ENCODE measurements around the gene SCLT1. TPM values are rescaled to one million over a fixed set of nuclear protein-coding genes. Genes with fewer than 3 reads are reported as not detected.

SCLT1 gene
- total and polyA plus RNA-seq, 2 of the 13 experiments (the other 11 are each of a cell fraction or from before 2014, with no cell fraction given): 1.5 to 8.7 TPM

DNA sequence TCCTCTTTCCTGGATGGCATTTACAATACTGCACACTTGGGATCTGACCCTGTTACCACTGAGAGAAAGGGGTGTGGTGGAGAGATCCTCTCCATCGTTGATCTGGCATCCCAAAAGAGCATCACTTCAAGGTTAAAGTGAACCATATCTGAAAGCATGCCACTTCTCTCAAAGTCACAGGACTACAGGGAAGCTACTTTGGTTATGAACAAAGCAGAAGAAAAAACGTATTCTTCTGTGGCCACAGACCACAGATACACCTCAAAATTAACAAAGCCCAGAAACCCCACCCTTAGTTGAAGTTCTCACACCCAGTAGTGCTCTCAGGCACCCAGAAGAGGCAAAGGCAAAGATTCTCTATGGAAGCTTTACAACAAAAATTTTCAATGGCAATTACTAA is 175.6 kb downstream of the SCLT1 start:
- FAIRE-seq (no peak), DNase-seq (ENCODE audit: low spot score) (no peak), ATAC-seq (no peak)
- H3K36me3 ChIP-seq (replicated peaks in 1 of 2; ENCODE audit: control insufficient read depth in 1 of 2, insufficient read depth in 2 of 2, low read length in 2 of 2): no peaks in the 10 kb centered on the region
- H3K79me2 ChIP-seq (ENCODE audit: insufficient read depth, low read length): no peaks in the 10 kb centered on the region
- H3K4me3 ChIP-seq (replicated peaks in 1 of 3; ENCODE audit: insufficient read depth in 1 of 3, low read depth in 2 of 3, low read length in 3 of 3): no peak overlapping the region
- 76% methylated on average over 2 of the region's 2 CpGs for WGBS (ENCODE audit: low lambda C conversion rate)
- intact Hi-C loops (cut with micrococcal nuclease; ENCODE audit: unreplicated experiment): no loop called here
- no peaks in the 10 kb centered on the region for H3K9me3 ChIP-seq (ENCODE audit: low read length)
- H3K27me3 ChIP-seq (ENCODE audit: control insufficient read depth in 1 of 2, insufficient read depth in 2 of 2, low read length in 2 of 2): no peaks in the 10 kb centered on the region
- no peak overlapping the region for H3K4me2 ChIP-seq (ENCODE audit: low read depth, low read length)
- in situ Hi-C loops (cut with HindIII; ENCODE audit: extremely low pct_ligation_motif_present, low pct_unique_long_range_greater_than_20kb): no loop called here
- H4K20me1 ChIP-seq (ENCODE audit: insufficient read depth, low read length): no peaks in the 10 kb centered on the region
- no TSS peak for BruUV-seq (replicated peaks)
- H3K27ac ChIP-seq (ENCODE audit: extremely low read length, insufficient read depth, low read length): no peak overlapping the region
- CTCF ChIA-PET (ENCODE audit: low intra/inter-chr PET ratio, low total read pairs): no interaction called here
- no peak overlapping the region for H2AFZ ChIP-seq (ENCODE audit: low read length)
- POLR2A ChIA-PET: no interaction called here
- H3K4me1 ChIP-seq (ENCODE audit: insufficient read depth, low read length): no peaks in the 10 kb centered on the region
- no peak overlapping the region for H3K9ac ChIP-seq (ENCODE audit: insufficient read depth, low read depth, low read length)
- TF ChIP-seq, protein P1, sequence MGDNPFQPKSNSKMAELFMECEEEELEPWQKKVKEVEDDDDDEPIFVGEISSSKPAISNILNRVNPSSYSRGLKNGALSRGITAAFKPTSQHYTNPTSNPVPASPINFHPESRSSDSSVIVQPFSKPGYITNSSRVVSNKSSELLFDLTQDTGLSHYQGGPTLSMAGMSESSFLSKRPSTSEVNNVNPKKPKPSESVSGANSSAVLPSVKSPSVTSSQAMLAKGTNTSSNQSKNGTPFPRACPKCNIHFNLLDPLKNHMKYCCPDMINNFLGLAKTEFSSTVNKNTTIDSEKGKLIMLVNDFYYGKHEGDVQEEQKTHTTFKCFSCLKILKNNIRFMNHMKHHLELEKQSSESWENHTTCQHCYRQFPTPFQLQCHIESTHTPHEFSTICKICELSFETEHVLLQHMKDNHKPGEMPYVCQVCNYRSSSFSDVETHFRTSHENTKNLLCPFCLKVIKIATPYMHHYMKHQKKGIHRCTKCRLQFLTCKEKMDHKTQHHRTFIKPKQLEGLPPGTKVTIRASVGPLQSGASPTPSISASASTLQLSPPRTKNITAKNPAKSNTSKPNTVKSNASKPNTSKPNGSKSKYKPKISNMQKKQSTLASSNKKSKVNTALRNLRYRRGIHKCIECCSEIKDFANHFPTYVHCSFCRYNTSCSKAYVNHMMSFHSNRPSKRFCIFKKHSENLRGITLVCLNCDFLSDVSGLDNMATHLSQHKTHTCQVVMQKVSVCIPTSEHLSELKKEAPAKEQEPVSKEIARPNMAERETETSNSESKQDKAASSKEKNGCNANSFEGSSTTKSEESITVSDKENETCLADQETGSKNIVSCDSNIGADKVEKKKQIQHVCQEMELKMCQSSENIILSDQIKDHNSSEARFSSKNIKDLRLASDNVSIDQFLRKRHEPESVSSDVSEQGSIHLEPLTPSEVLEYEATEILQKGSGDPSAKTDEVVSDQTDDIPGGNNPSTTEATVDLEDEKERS (CRISPR knock-in tag; IDR thresholded peaks at IDR 0.05): no peak
- TF ChIP-seq CBX2 (IDR thresholded peaks at IDR 0.05; ENCODE audit: low read depth, low read length): no peak
- no peak for TF ChIP-seq CBX2 (CRISPR knock-in tag; IDR thresholded peaks at IDR 0.05; ENCODE audit: low read depth)
- no peak for TF ChIP-seq ZNF160 (CRISPR knock-in tag; IDR thresholded peaks at IDR 0.05)
- TF ChIP-seq ZFP36 (IDR thresholded peaks at IDR 0.05; ENCODE audit: borderline replicate concordance, low read depth, low read length, partially characterized antibody): no peak
- TF ChIP-seq ZNF709 (CRISPR knock-in tag; IDR thresholded peaks at IDR 0.05): no peak
- no peak for TF ChIP-seq ZNF530 (CRISPR knock-in tag; IDR thresholded peaks at IDR 0.05; ENCODE audit: low read depth)
- TF ChIP-seq CBX1 (IDR thresholded peaks at IDR 0.05; ENCODE audit: low read depth): no peak
- TF ChIP-seq SAP130 (CRISPR knock-in tag; IDR thresholded peaks at IDR 0.05; ENCODE audit: low read depth): no peak
- TF ChIP-seq, protein P2, sequence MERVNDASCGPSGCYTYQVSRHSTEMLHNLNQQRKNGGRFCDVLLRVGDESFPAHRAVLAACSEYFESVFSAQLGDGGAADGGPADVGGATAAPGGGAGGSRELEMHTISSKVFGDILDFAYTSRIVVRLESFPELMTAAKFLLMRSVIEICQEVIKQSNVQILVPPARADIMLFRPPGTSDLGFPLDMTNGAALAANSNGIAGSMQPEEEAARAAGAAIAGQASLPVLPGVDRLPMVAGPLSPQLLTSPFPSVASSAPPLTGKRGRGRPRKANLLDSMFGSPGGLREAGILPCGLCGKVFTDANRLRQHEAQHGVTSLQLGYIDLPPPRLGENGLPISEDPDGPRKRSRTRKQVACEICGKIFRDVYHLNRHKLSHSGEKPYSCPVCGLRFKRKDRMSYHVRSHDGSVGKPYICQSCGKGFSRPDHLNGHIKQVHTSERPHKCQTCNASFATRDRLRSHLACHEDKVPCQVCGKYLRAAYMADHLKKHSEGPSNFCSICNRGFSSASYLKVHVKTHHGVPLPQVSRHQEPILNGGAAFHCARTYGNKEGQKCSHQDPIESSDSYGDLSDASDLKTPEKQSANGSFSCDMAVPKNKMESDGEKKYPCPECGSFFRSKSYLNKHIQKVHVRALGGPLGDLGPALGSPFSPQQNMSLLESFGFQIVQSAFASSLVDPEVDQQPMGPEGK (CRISPR knock-in tag; IDR thresholded peaks at IDR 0.05): no peak
- TF ChIP-seq, protein P3, sequence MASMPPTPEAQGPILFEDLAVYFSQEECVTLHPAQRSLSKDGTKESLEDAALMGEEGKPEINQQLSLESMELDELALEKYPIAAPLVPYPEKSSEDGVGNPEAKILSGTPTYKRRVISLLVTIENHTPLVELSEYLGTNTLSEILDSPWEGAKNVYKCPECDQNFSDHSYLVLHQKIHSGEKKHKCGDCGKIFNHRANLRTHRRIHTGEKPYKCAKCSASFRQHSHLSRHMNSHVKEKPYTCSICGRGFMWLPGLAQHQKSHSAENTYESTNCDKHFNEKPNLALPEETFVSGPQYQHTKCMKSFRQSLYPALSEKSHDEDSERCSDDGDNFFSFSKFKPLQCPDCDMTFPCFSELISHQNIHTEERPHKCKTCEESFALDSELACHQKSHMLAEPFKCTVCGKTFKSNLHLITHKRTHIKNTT (CRISPR knock-in tag; IDR thresholded peaks at IDR 0.05): no peak
- no peak for TF ChIP-seq FIP1L1 (IDR thresholded peaks at IDR 0.05; ENCODE audit: borderline replicate concordance, insufficient read depth, low read depth, low read length)
- TF ChIP-seq TOPORS (CRISPR knock-in tag; IDR thresholded peaks at IDR 0.05): no peak

Data from HepG2 (cell line).